Hindlimb muscle (tissue), 1 donor: ENCODE data around the gene EHBP1L1. TPM values are rescaled to one million over a fixed set of nuclear protein-coding genes. Genes with fewer than 3 reads are reported as not detected.

Experiments used
- DNase-seq: peaks from one replicate; pipeline ENCODE4 v3.0.0-alpha.2; 2013
- polyA plus RNA-seq: library from polyadenylated mRNA; unstranded; fragments of 120-200 nt; gene quantifications from one replicate; pipeline ENCODE4 v1.2.1, GENCODE V29; 2013; ENCODE audit not compliant: insufficient read length

EHBP1L1 gene
- polyA plus RNA-seq, 1 donor = 391 TPM

DNA sequence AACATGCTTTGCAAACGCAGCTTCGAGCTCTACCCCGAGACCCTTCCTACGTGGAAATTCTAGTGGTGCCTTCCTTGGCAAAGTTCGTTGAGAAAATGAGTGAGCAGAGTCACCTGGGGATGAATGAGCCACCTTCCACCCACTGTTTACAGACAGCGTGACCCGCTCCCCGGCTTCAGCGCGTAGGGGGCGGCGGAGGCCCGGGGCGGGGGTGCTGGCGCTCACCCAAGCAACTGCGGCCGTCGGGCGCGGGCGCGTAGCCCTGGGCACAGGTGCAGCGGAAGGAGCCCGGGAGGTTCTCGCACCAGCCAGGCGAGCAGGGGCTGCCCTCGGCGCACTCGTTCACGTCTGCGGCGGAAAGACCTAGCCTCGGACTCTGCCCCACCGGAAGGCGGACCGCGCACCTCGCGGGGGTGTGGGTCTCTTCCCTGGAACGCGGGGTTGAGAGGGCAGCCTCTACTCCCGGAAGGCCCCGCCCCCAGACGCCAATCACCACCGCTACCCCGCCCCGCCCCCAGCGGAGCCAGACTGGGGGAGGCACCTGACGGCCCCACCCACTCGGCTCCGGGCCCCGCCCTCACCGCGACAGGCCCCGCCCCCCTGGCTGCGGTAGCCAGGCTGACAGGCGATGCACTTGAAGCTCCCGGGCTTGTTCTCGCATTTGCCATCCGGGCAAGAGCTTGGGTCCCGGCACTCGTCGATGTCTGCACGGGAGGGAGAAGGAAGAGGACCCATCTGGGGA lies 29.5 kb upstream of the EHBP1L1 start:
- no peak for DNase-seq

- DNase-seq = no peak
These were observed 28.3 kb upstream of the EHBP1L1 start for GRCh38 chr11:65547446-65548125.

DNA sequence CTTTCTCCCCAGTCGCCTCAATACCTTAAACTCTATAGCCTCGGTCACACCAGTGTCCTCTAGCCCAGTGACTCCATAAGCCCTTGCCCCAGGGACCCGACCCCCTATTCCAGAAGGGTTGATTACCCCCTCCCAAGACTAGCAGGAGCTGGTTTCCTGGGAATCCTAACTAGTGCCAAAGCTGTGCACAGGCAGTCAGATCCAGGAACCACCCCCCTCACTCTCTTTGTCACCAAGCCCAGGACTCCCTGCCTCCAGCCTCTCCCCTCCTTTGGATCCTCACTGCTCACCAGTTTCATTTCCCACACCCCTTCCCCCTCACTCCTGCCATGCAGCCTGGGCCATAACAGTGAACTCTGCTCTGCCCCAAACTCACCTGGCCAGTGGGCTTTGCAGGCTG lies 27.5 kb upstream of the EHBP1L1 start:
- no peak for DNase-seq

DNA sequence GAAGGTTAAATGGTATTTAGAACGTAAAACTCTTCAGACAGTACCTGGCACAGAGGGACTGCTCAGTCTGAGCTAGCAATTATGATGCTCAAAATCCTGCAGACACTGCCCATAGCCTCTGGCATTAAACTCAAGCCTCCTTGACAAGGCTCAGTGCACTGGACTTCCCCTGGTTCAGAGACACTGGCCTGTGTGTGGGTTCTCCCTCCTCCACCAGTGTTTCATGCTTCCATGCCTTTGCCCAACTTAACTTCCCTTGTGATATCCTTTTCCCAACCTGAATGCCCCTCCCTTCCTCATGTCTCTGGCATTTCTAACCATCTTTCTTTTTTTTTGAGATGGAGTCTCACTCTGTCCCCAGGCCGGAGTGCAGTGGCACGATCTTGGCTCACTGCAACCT lies 26.8 kb upstream of the EHBP1L1 start:
- DNase-seq = no peak

DNA sequence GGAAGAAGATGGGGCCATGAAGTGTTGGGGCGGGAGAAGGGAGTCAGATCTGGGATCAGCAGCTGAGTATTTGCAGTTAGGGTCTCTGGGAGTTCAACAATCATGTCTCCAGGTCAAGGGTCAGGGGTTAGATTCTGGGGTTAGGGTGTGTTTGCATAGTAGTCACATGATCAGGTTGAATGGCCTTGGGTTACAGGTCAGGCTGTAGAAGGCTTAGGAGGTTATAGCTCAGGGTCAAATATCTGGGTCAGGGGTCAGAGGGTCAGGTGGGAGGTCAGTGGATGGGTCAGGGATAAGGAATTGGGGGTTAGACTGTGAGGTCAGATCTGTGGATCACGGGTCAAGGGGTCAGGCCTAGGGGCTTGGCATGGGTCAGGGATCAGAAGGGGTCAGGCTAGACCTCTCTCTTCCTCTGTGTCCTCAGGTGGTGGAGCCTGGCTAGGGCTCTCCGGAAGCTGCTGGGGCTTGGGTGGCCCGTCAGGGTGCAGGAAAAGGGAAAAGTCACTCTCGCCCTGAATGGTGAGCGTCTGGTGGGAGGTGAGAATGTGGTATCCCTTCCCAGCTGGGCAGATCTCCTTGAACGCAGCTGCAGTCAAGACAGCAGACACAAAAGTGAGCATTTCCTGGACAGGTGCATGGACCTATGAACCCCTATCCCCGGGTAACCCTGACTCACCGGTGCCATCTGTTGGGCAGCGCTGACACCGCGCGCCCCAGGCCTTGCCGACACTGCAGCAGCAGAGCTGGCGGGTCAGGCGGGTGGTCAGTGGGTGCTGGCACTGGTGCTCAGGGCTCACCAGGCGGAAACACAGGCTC lies 24.1 kb upstream of the EHBP1L1 start:
- no peak for DNase-seq

DNA sequence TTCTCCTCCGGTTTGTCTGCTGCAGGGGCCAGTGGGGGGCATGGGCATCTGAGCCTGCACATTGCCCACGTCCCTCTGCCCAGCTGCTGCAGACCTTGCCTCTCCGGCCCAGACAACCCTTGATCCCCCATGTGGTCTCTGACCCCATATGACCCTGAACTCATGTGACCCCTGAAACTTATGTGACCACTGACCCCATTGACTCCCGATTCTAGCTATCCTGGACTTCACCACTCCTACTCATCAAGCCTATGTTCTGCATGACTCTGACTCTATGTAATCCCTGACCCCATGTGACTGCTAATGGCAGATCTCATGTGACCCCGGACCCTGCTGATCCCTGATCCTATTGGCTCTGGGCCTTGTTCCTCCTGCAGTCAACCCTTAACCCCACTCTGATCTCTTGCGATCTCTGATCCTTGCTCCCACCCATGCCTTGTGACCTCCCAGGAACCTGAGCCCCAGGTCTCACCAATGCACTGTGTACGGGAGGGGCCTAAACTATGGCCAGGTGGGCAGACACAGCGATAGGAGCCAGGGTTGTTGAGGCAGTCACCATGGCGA lies 23.4 kb upstream of the EHBP1L1 start:
- no peak for DNase-seq

DNA sequence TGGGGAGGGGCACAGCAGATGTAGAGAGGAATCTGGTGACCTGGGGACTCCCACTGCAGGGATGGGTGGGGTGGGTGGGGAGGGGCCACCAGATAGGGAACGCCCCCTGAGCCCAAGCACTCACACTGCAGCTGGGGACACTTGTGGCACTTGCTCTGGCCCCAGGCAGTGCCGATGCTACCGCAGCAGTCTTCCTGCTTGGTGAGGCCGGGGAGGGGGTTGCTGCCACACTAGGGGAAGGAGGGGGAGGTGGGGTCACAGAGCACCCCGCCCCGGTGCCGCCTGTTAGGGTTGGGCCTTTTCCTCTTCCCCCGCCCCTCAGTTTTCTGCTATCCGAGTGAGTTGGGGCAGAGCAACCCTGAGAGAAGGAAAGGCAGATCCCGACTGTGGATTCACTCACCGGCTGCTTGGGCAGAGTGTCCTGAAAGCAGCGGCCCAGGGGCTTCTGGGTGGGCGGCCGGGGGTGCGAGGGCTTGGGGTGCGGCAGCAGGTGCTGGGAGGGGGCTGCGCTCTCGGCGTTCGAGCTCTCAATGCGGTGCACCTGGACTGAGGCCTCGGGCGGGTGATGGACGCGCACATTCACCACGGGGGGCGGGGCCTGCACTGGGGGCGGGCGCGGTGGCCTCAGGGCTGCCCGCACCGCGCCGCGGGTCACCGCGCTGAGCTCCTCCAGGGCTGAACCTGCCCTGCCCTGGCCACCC lies 22.4 kb upstream of the EHBP1L1 start:
- DNase-seq = no peak

DNA sequence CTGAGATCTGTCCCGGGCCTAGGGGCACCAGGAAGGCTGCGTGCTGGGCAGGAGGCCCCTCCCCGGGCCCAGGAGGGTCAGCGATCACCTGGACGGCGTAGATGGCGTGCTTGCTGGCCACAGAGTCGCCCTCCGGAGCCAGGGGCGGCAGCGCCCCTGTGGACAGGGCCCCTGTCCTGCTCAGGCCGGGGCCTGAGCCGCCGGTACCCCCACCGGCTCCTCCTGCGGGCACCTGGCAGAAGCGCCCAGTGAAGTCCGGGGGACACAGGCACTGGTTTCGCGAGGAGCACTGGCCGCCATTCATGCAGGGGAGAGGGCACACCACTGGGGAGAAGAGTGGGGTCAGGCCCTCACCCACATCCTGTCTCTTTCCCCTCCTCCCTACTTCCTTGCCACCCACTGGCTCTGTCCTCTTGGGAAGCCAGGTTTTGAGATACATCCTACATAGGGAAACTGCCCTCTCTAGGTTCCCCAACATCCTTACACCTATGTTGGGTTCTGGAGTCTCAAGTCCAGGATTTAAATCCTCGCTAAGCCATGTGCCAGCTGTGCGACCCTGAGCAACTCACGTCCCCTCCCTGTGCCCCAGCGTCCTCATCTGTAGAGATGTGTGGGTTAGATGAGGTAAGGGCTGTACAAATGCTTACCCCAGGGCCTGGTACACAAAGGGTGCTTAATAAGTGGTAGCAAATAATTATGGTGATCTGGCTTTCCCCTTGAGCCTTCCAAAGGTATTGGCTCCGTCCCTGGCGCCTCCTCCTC lies 21.6 kb upstream of the EHBP1L1 start:
- DNase-seq = no peak

DNA sequence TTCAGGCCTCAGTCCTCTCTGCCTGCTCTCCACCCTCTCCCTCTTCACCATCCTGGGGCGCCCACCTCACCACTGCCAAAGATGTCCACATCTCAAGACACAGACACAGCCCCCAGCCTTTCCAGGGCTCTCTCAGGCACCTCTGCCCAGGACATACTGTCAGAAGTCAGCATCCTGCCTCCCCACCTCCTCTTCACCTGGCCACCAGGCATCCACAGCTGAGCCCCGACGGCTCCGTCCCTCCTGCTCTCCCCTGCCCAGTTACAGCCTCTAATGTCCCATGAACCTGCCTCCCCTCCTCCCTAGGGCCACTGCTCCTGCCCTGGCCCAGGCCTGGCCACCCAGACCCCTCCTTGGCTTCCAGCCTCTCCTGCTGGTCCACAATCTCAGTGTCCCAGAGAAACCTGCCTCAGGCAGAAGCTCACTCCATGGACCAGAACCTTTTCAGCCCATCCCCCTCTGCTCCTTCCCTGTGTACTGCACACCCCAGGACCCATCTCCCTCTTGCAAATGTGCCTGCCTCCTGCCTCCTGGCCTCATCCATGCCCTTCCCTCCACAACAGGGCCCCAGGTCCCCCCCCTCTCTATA lies 20.9 kb upstream of the EHBP1L1 start:
- DNase-seq = no peak

GRCh38 chr11:65555693-65556231 lies 20.1 kb upstream of the EHBP1L1 start:
- no peak for DNase-seq

GRCh38 chr11:65556470-65557279 lies 19.2 kb upstream of the EHBP1L1 start:
- DNase-seq = no peak

DNA sequence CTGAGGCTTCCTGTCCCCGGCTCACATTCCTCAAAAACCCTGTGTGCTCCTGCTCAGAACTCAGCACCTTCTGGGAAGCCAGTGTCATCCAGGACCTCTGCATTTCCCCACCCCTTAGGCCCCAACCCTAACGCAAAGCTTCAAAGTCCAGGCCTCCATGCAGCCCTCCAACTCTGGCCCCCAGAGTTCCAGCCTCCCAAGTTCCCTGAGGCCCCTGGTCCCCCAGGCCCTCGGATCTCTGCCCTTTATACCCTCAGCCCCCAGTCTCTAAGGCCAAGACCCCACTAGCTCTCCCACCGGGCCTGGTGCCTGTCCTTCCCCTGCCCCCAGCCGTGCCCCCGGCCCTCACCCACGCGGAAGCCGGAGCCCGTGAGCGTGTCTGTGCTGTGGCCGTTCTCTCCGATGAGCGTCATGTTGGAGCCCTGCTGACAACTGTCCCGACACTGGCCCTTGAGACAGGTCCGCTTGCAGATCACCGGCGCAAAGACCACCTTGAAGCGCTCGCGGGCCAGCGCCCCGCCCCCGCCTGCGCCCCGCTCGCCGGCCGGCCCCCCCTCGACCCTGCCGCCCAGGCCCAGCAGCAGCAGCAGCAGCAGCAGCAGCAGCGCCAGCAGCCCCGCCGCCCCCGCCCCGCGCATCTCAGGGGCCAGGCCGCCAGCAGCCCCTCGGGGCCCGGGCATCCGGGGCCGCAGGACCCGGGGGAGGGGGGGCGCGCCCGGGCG lies 18.4 kb upstream of the EHBP1L1 start:
- no peak for DNase-seq

DNA sequence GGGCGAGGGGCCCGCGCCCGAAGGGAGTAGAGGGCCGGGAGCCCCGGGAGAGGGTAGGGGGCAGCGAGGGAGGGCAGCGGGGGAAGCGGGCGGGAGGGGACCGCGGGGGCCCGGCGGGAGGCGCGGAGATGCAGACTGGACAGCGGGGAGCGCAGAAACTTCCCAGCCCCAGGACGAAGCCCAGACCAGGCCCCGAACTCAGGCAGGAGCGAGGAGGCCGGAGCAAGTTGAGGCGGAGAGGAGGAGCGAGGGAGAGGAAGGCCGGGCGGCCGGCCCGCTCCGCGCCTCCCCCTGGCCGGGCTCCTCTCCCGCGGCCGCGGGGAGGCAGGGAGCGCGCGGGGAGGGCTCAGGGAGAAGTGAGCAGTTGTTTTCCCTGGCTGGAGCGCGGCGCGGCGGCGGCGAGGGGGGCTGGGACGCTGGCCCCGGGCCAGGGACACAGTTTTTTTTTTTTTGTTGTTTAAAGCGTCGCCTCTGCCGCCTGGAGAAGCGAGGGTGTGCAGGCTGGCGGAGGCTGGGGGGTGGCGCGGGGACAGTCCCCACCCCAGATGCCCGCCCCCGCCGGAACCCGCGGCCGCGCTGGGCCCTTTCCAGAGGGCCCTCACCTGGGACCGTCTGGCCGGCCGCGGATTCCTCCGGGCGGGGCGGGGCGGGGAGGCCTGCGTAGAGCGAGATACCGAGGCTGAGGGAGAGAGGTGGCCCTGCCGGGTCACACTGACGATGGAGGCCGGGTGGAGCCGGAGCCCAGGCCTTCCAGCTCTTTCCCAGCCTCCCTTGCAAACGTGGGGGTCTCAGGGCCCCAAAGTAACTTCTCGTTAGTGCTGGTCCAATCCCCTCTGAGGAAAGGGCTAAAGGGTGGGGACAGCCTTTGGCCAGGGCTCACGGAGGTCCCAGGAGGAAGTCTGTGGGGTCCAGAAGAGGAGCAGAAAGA lies 17.6 kb upstream of the EHBP1L1 start, which contains the start of gene LTBP3:
Gene LTBP3, minus strand, starts transcription at position 358 of the 928 bp plus-strand sequence. CDS start 400 bp downstream, outside the sequence.
- DNase-seq = peak; percentile 92

DNA sequence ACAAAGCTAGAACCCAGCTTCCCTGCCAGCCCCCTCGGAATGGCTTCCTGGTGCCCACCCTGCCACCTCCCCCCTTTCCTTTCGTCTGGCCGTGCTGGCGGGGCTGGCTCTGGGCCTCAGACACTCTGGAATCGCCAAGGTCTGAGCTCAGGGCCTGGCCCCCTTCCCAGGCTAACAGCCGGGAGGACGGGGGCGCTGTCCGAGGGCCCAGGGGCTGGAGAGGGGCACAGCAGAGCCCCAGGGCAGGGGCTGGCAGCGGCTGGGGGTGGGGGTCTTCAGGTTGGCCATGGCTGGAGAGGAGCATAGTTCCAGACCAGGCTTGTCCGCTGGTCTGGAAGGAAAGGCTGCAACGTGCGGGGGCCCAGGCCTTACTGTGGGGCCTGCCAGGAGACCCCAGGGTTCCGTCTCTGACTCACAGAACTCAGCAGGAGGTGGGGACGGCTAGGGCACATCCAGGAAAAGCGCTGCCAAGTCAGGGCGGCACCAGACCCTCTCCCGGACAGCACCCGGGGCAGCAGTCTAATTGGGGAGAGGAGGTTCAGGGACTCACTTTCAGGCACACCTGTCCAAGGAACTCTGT lies 16.8 kb upstream of the EHBP1L1 start:
- no peak for DNase-seq

DNA sequence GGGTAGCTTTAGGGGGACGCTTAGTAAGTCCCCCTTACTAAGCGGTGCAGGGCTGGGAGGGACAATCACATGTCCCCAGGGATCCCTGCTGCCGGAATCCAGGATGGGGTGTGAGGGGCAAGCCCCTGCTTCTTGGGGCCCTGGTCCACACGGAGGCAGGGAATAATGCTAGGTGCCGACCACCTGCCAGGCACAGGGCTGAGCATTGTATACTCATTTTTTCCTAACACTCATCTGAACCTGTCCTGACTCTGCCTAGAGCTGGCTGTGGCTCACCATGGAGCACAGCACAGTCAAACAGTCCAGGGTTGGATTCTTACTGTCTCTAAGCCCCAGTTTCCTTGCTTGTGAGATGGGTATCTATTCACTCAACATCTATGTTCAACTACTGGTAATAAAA lies 16.3 kb upstream of the EHBP1L1 start:
- DNase-seq = no peak

DNA sequence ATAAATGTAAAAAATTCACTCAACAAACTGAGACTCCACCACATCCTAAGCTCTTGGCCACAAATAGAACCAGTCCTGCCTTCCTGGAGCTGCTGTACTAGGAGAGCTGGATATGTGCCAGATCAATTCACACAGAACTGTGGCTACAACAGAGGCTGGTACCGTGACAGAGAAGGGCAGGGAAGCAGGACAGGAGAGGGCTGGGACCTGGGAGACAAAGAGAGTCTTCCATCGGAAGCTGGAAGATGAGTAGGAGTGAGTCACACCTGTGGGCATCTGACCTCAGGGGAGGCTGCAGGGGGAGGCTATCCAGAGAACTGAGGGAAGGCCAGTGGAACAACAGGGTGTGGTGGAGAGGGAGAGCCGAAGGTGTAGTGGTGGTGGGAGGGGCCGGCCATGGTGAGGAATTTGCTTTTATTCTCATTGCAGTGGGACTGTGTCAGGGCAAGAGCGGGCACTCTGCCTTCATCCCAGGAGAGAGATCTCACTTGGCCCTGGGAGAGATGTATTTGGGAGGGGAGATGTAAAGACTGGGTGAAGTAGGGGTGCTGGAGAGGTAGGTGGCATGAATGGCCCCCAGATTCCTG lies 15.8 kb upstream of the EHBP1L1 start:
- no peak for DNase-seq
